Esophagus muscularis mucosa (tissue), 4 donors: ENCODE data around the gene WDCP.

Experiments
- CTCF ChIP-seq, 3 experiments: fragments of 200-600 bp in 2 of 3; fragments of 450-650 bp in 1 of 3; sonication (generic) in 2 of 3; IDR thresholded peaks; one replicate each; pipeline ENCODE4 v1.5.1; 2017 to 2019; ENCODE audit warnings: antibody characterized with exemption in 3 of 3, mild to moderate bottlenecking in 2 of 3, moderate library complexity in 1 of 3
- EP300 ChIP-seq: sonication (generic); formaldehyde crosslinking; IDR thresholded peaks from one replicate; pipeline ENCODE4 v1.6.1; 2017; ENCODE audit warnings: antibody characterized with exemption
- POLR2A ChIP-seq: fragments of 450-650 bp; IDR thresholded peaks from one replicate; pipeline ENCODE4 v1.6.1; 2017; ENCODE audit warnings: antibody characterized with exemption, moderate library complexity, mild to moderate bottlenecking, low read depth
- POLR2AphosphoS5 ChIP-seq, 2 donors: sonication (generic); formaldehyde crosslinking; IDR thresholded peaks; one replicate each; pipeline ENCODE4 v1.6.1; 2017; ENCODE audit warnings: antibody characterized with exemption in 2 of 2

GRCh38 chr2:24072259-24072658 is 25.1 kb upstream of the WDCP start:
- TF ChIP-seq CTCF (IDR thresholded peaks at IDR 0.05): no peak
- no peak for TF ChIP-seq POLR2A
- TF ChIP-seq EP300: no peak
- no peak for TF ChIP-seq POLR2AphosphoS5 (IDR thresholded peaks at IDR 0.05)
